Coronary artery (tissue), 2 donors: ENCODE results near the gene CLDN9.

Experiments
- DNase-seq: peaks from one replicate; pipeline ENCODE4 v3.0.0-alpha.2; 2017; ENCODE audit warnings: low spot score
- H3K27ac ChIP-seq, 2 donors: fragments of 200-600 bp; sonication (generic); one replicate each; pipeline ENCODE4 v1.5.1; 2016 to 2019
- H3K4me3 ChIP-seq: fragments of 200-600 bp; sonication (generic); 2 replicates; pipeline ENCODE4 v1.5.1; 2016; ENCODE audit warnings: mild to moderate bottlenecking, moderate library complexity
- CTCF ChIP-seq: fragments of 200-600 bp; sonication (generic); IDR thresholded peaks from one replicate; pipeline ENCODE4 v1.5.1; 2019; ENCODE audit warnings: antibody characterized with exemption

CLDN9 gene

GRCh38 chr16:3028716-3029319, 16.1 kb downstream of the CLDN9 start:
- no peak for DNase-seq
- TF ChIP-seq CTCF, result no peak
- Histone ChIP-seq H3K4me3 (no peak overlapping the region), H3K27ac (no peak overlapping the region)

- peak overlapping the region; percentile 55 for H3K4me3 ChIP-seq
- DNase-seq, result no peak
Observed at GRCh38 chr16:3029491-3030221, 16.9 kb downstream of the CLDN9 start.

GRCh38 chr16:3030222-3031212, 17.8 kb downstream of the CLDN9 start:
- no peak for TF ChIP-seq CTCF
- no peak overlapping the region for H3K4me3 ChIP-seq
- H3K27ac ChIP-seq, result no peak overlapping the region
- no peak for DNase-seq

More at GRCh38 chr16:3029491-3030221, 16.9 kb downstream of the CLDN9 start:
- TF ChIP-seq CTCF, result no peak
- no peak overlapping the region for H3K27ac ChIP-seq

DNA sequence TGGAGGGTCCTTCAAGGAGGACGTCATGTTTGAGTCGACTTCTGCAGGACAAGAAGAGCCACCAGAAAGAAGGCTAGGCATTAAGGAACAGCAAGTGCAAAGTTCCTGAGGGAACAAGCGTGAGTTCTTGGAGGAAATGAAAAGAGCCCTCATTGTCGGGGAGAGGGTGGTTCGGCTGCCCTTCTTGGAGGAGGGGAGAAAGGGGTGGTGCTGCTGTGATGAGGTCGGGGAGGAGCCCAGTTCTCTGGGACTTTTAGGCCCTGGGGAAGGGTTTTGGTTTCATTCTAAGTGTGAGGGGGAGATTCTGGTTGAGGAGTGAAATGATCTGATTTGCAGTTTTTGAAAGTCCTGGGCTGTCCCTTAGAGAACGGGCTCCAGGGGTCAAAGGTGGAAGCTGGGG, 19.9 kb downstream of the CLDN9 start:
- TF ChIP-seq CTCF, result no peak
- H3K27ac ChIP-seq, result no peak overlapping the region
- no peak overlapping the region for H3K4me3 ChIP-seq
- no peak for DNase-seq

GRCh38 chr16:3035289-3035971, 22.7 kb downstream of the CLDN9 start:
- no peak for TF ChIP-seq CTCF
- no peak for DNase-seq
- no peak overlapping the region for H3K4me3 ChIP-seq
- H3K27ac ChIP-seq, result no peak overlapping the region

GRCh38 chr16:3035972-3036725, 23.4 kb downstream of the CLDN9 start:
- Histone ChIP-seq H3K4me3 (peak overlapping the region; percentile 44), H3K27ac (no peak overlapping the region)
- no peak for DNase-seq
- no peak for TF ChIP-seq CTCF
